ENCODE measurements around the gene CBY1.

The CBY1 gene

DNA sequence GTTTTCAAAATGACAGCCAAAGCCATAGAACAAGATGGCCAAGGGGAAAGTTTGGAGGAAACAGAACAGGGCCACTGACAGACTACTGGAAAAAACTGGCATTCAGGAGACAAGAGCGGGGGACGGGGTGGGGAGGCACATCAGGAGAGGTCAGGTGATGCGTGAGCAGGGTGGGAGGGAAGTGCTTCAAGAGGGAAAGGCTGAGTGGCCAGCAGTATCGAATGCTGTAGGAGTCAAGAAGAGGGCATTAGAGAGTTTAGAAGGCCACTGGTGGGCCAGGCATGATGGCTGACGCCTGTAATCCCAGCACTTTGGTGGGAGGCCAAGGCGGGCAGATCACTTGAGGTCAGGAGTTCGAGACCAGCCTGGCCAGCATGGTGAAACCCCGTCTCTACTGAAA, 57.5 kb downstream of the CBY1 start:
- Histone ChIP-seq H3K9me2 (replicated peaks; ENCODE audit: insufficient read depth, low read length) (no peaks in the 10 kb centered on the region), H3K4me2 (ENCODE audit: low read depth, low read length) (no peak overlapping the region), H3K27me3 (replicated peaks; ENCODE audit: insufficient read depth, low read length) (no peaks in the 10 kb centered on the region), H3K9me3 (replicated peaks; ENCODE audit: insufficient read depth, low read length) (no peaks in the 10 kb centered on the region), H3K4me3 (ENCODE audit: low read length) (no peak overlapping the region), H3K4me1 (ENCODE audit: low read length) (peaks cover 14% of the 10 kb centered on the region), H3K27ac (ENCODE audit: low read length) (no peak overlapping the region), H4K20me1 (ENCODE audit: insufficient read depth, low read length) (peaks cover 70% of the 10 kb centered on the region), H3K36me3 (replicated peaks; ENCODE audit: insufficient read depth, low read length) (peaks cover 11% of the 10 kb centered on the region; the same call in 1 of the 2 replicates), H3K79me2 (ENCODE audit: low read length) (peaks cover 98% of the 10 kb centered on the region), H3K9ac (ENCODE audit: low read length) (no peak overlapping the region), H3F3A (ENCODE audit: insufficient read depth, low read length) (no peaks in the 10 kb centered on the region), H2AFZ (ENCODE audit: low read length) (no peak overlapping the region)
- TF ChIP-seq EZH2phosphoT487 (IDR thresholded peaks at IDR 0.05; ENCODE audit: low read length), result no peak
- no peak for TF ChIP-seq EZH2 (optimal IDR thresholded peaks at IDR 0.05; ENCODE audit: low read depth, low read length)
- TF ChIP-seq, protein P1, sequence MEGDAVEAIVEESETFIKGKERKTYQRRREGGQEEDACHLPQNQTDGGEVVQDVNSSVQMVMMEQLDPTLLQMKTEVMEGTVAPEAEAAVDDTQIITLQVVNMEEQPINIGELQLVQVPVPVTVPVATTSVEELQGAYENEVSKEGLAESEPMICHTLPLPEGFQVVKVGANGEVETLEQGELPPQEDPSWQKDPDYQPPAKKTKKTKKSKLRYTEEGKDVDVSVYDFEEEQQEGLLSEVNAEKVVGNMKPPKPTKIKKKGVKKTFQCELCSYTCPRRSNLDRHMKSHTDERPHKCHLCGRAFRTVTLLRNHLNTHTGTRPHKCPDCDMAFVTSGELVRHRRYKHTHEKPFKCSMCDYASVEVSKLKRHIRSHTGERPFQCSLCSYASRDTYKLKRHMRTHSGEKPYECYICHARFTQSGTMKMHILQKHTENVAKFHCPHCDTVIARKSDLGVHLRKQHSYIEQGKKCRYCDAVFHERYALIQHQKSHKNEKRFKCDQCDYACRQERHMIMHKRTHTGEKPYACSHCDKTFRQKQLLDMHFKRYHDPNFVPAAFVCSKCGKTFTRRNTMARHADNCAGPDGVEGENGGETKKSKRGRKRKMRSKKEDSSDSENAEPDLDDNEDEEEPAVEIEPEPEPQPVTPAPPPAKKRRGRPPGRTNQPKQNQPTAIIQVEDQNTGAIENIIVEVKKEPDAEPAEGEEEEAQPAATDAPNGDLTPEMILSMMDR (IDR thresholded peaks at IDR 0.05; ENCODE audit: low read length), result no peak
- DNase-seq, result no peak

DNA sequence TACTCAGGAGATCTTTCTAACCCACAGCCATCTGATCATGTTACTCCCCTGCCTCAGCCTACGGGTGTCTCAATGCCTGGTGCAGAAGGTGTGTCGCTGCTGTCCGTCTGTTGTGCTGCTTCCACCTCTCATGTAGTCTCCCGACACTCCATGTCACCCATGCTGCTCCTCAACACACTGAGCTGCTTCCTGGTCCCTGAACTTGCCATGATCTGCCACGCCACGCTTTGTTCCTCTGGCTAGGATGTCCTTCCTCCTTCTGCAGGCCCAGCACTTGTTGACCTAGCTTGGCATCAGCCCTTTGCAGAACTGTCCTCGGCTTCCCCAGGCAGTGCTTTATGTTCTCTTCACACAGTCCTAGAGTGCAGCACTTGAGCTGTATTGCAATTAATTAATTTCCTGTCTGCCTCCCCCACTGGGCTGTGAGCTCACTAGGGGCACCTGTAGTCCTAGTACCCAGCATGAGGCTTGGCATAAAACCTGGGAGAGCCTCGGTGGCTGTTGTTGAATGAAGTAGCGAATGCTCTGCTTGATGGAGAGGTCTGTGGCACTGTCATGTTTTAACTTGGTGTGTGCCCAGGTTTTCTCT, 58.8 kb downstream of the CBY1 start:
- peaks cover 2% of the 10 kb centered on the region; the same call in 1 of the 2 replicates for H3K4me1 ChIP-seq (ENCODE audit: low read length)
- H3K9ac ChIP-seq (ENCODE audit: low read length), result no peak overlapping the region
- peaks cover 92% of the 10 kb centered on the region for H3K79me2 ChIP-seq (ENCODE audit: low read length)
- H3F3A ChIP-seq (ENCODE audit: insufficient read depth, low read length), result no peaks in the 10 kb centered on the region
- TF ChIP-seq EZH2 (optimal IDR thresholded peaks at IDR 0.05; ENCODE audit: low read depth, low read length), result no peak
- TF ChIP-seq, protein P1 (IDR thresholded peaks at IDR 0.05; ENCODE audit: low read length), result no peak
- TF ChIP-seq EZH2phosphoT487 (IDR thresholded peaks at IDR 0.05; ENCODE audit: low read length), result no peak
- no peak overlapping the region for H3K27ac ChIP-seq (ENCODE audit: low read length)
- H2AFZ ChIP-seq (ENCODE audit: low read length), result no peak overlapping the region
- H3K36me3 ChIP-seq (replicated peaks; ENCODE audit: insufficient read depth, low read length), result peaks cover 8% of the 10 kb centered on the region; the same call in 1 of the 2 replicates
- peaks cover 61% of the 10 kb centered on the region for H4K20me1 ChIP-seq (ENCODE audit: insufficient read depth, low read length)
- no peak for DNase-seq
- no peaks in the 10 kb centered on the region for H3K9me3 ChIP-seq (replicated peaks; ENCODE audit: insufficient read depth, low read length)
- H3K27me3 ChIP-seq (replicated peaks; ENCODE audit: insufficient read depth, low read length), result no peaks in the 10 kb centered on the region
- no peak overlapping the region for H3K4me3 ChIP-seq (ENCODE audit: low read length)
- H3K9me2 ChIP-seq (replicated peaks; ENCODE audit: insufficient read depth, low read length), result no peaks in the 10 kb centered on the region
- H3K4me2 ChIP-seq (ENCODE audit: low read depth, low read length), result no peak overlapping the region

DNA sequence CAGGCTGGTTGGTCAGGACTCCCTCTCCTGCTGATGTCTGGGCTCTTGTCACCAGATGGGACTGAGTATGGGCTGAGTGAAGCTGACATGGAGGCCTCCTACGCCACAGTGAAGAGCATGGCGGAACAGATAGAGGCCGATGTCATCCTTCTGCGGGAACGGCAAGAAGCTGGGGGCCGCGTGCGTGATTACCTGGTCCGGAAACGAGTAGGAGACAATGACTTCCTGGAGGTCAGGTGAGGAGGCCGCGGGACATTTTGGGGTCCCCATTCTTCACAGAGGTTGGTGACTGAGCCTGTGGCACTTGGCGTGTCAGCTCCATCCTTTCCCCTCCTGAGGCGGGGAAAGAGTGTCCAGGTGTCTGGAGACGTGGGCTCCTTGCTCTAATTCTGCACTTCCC, 59.4 kb downstream of the CBY1 start:
- Histone ChIP-seq H3K9me3 (replicated peaks; ENCODE audit: insufficient read depth, low read length) (no peaks in the 10 kb centered on the region), H3K27me3 (replicated peaks; ENCODE audit: insufficient read depth, low read length) (no peaks in the 10 kb centered on the region), H3K4me2 (ENCODE audit: low read depth, low read length) (no peak overlapping the region), H3K4me1 (ENCODE audit: low read length) (no peaks in the 10 kb centered on the region), H3K36me3 (replicated peaks; ENCODE audit: insufficient read depth, low read length) (peaks cover 7% of the 10 kb centered on the region; the same call in 1 of the 2 replicates), H3K79me2 (ENCODE audit: low read length) (peaks cover 92% of the 10 kb centered on the region), H2AFZ (ENCODE audit: low read length) (no peak overlapping the region), H3K9me2 (replicated peaks; ENCODE audit: insufficient read depth, low read length) (no peaks in the 10 kb centered on the region), H3K27ac (ENCODE audit: low read length) (no peak overlapping the region), H4K20me1 (ENCODE audit: insufficient read depth, low read length) (peaks cover 56% of the 10 kb centered on the region), H3K4me3 (ENCODE audit: low read length) (no peak overlapping the region), H3K9ac (ENCODE audit: low read length) (no peak overlapping the region), H3F3A (ENCODE audit: insufficient read depth, low read length) (no peaks in the 10 kb centered on the region)
- no peak for TF ChIP-seq EZH2 (optimal IDR thresholded peaks at IDR 0.05; ENCODE audit: low read depth, low read length)
- no peak for TF ChIP-seq EZH2phosphoT487 (IDR thresholded peaks at IDR 0.05; ENCODE audit: low read length)
- TF ChIP-seq, protein P1 (IDR thresholded peaks at IDR 0.05; ENCODE audit: low read length), result no peak
- no peak for DNase-seq

Measured in MM.1S (cell line).